ENCODE results near the gene RIT1. TPM values are rescaled to one million over a fixed set of nuclear protein-coding genes. Genes with fewer than 3 reads are reported as not detected.

RIT1 gene
- total RNA-seq, 2 donors from 2014 or later: 26.0 to 39.2 TPM

GRCh38 chr1:155867766-155868165, 43.4 kb downstream of the RIT1 start:
- no peak overlapping the region for H3K4me3 ChIP-seq (ENCODE audit: low read length)
- no peak for TF ChIP-seq CTCF (conservative IDR thresholded peaks at IDR 0.05)
- Mint-ChIP-seq H3K27ac (no peak overlapping the region), H3K27me3 (ENCODE audit: insufficient read depth) (peaks cover 9% of the 10 kb centered on the region), H3K4me3 (no peak overlapping the region), H3K4me1 (no peaks in the 10 kb centered on the region), H3K36me3 (ENCODE audit: low read depth) (no peaks in the 10 kb centered on the region), H3K9me3 (no peaks in the 10 kb centered on the region)
- no peak for DNase-seq
- no peaks in the 10 kb centered on the region for H3K36me3 ChIP-seq (ENCODE audit: control insufficient read depth, insufficient read depth, low read length)
- no peaks in the 10 kb centered on the region for H3K9me3 ChIP-seq (ENCODE audit: control insufficient read depth, low read length)
- peaks cover 14% of the 10 kb centered on the region for H3K27me3 ChIP-seq (ENCODE audit: control insufficient read depth, insufficient read depth, low read length, poor library complexity, severe bottlenecking)
- 90 to 92% methylated on average over 5 to 8 of the region's 8 CpGs for WGBS, 2 experiments (ENCODE audit: insufficient coverage in 1 of 2, insufficient read length in 1 of 2)
- H3K9ac ChIP-seq (ENCODE audit: extremely low read depth, low read length, poor library complexity, severe bottlenecking): no peak overlapping the region
- no peak overlapping the region for H3K27ac ChIP-seq (ENCODE audit: low read depth, low read length)
- no peaks in the 10 kb centered on the region for H3K4me1 ChIP-seq (ENCODE audit: control insufficient read depth, insufficient read depth, low read length)

- Histone ChIP-seq H3K4me3 (ENCODE audit: low read length) (no peak overlapping the region), H3K9me3 (ENCODE audit: control insufficient read depth, low read length) (no peaks in the 10 kb centered on the region), H3K4me1 (ENCODE audit: control insufficient read depth, insufficient read depth, low read length) (no peaks in the 10 kb centered on the region), H3K27me3 (ENCODE audit: control insufficient read depth, insufficient read depth, low read length, poor library complexity, severe bottlenecking) (peaks cover 30% of the 10 kb centered on the region), H3K27ac (ENCODE audit: low read depth, low read length) (no peak overlapping the region), H3K9ac (ENCODE audit: extremely low read depth, low read length, poor library complexity, severe bottlenecking) (no peak overlapping the region), H3K36me3 (ENCODE audit: control insufficient read depth, insufficient read depth, low read length) (no peaks in the 10 kb centered on the region)
- Mint-ChIP-seq H3K4me1 (no peaks in the 10 kb centered on the region), H3K4me3 (no peak overlapping the region), H3K36me3 (ENCODE audit: low read depth) (no peaks in the 10 kb centered on the region), H3K27ac (no peak overlapping the region), H3K9me3 (no peaks in the 10 kb centered on the region), H3K27me3 (ENCODE audit: insufficient read depth) (peaks cover 17% of the 10 kb centered on the region)
- no peak for TF ChIP-seq CTCF (conservative IDR thresholded peaks at IDR 0.05)
- DNase-seq: no peak
These were observed 46.8 kb downstream of the RIT1 start for GRCh38 chr1:155864393-155864792.

GRCh38 chr1:155861896-155862295, 49.3 kb downstream of the RIT1 start:
- peaks cover 25% of the 10 kb centered on the region for H3K27me3 ChIP-seq (ENCODE audit: control insufficient read depth, insufficient read depth, low read length, poor library complexity, severe bottlenecking)
- H3K9me3 ChIP-seq (ENCODE audit: control insufficient read depth, low read length): no peaks in the 10 kb centered on the region
- H3K9ac ChIP-seq (ENCODE audit: extremely low read depth, low read length, poor library complexity, severe bottlenecking): no peak overlapping the region
- Mint-ChIP-seq H3K9me3 (no peaks in the 10 kb centered on the region), H3K36me3 (ENCODE audit: low read depth) (no peaks in the 10 kb centered on the region), H3K4me3 (no peak overlapping the region), H3K27me3 (ENCODE audit: insufficient read depth) (peaks cover 18% of the 10 kb centered on the region), H3K4me1 (peaks cover 1% of the 10 kb centered on the region), H3K27ac (no peak overlapping the region)
- no peak for TF ChIP-seq CTCF (conservative IDR thresholded peaks at IDR 0.05)
- DNase-seq: no peak
- H3K36me3 ChIP-seq (ENCODE audit: control insufficient read depth, insufficient read depth, low read length): no peaks in the 10 kb centered on the region
- WGBS, 2 experiments (ENCODE audit: insufficient coverage in 1 of 2, insufficient read length in 1 of 2): 83 to 92% methylated on average over 1 to 2 of the region's 2 CpGs
- no peak overlapping the region for H3K27ac ChIP-seq (ENCODE audit: low read depth, low read length)
- H3K4me3 ChIP-seq (ENCODE audit: low read length): no peak overlapping the region
- no peaks in the 10 kb centered on the region for H3K4me1 ChIP-seq (ENCODE audit: control insufficient read depth, insufficient read depth, low read length)
